NT2/D1 (cell line): ENCODE measurements around the gene PPM1L.

ENCODE experiments used
- SUZ12 ChIP-seq: IDR thresholded peaks from 2 replicates; pipeline ENCODE4 v1.6.1; 2011; ENCODE audit not compliant: insufficient read length, insufficient read depth; ENCODE audit errors: extremely low read depth
- YY1 ChIP-seq: IDR thresholded peaks from 2 replicates; pipeline ENCODE4 v1.6.1; 2011; ENCODE audit not compliant: insufficient read length, insufficient read depth

GRCh38 chr3:160792540-160792939, 36.5 kb downstream of the PPM1L start:
- TF ChIP-seq YY1, result no peak
- TF ChIP-seq SUZ12, result no peak
